ENCODE measurements around the gene POLR3A. TPM values are rescaled to one million over a fixed set of nuclear protein-coding genes. Genes with fewer than 3 reads are reported as not detected.

The POLR3A gene
- total and polyA plus RNA-seq, 2 donors (not counting 1 experiment from before 2014, with no cell fraction given) = 5.4 to 18.4 TPM

- H4K20me1 ChIP-seq (ENCODE audit: control insufficient read depth, insufficient read depth, low read length, poor library complexity, severe bottlenecking) = no peaks in the 10 kb centered on the region
- TF ChIP-seq, protein P1, sequence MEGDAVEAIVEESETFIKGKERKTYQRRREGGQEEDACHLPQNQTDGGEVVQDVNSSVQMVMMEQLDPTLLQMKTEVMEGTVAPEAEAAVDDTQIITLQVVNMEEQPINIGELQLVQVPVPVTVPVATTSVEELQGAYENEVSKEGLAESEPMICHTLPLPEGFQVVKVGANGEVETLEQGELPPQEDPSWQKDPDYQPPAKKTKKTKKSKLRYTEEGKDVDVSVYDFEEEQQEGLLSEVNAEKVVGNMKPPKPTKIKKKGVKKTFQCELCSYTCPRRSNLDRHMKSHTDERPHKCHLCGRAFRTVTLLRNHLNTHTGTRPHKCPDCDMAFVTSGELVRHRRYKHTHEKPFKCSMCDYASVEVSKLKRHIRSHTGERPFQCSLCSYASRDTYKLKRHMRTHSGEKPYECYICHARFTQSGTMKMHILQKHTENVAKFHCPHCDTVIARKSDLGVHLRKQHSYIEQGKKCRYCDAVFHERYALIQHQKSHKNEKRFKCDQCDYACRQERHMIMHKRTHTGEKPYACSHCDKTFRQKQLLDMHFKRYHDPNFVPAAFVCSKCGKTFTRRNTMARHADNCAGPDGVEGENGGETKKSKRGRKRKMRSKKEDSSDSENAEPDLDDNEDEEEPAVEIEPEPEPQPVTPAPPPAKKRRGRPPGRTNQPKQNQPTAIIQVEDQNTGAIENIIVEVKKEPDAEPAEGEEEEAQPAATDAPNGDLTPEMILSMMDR (IDR thresholded peaks at IDR 0.05) = no peak
- no peak for TF ChIP-seq EZH2 (IDR thresholded peaks at IDR 0.05; ENCODE audit: borderline replicate concordance, insufficient read depth, low read depth, low read length, poor library complexity, severe bottlenecking)
- ChIA-PET CTCF (interaction anchor here (0.6 kb wide), 1 partner anchor 56 kb away, joined by 3 read pairs; no protein-coding TSS in a partner anchor), POLR2A (no interaction called here)
- Mint-ChIP-seq H3K4me1 (no peaks in the 10 kb centered on the region), H3K27ac (no peak overlapping the region), H3K9me3 (ENCODE audit: insufficient read depth) (no peaks in the 10 kb centered on the region), H3K27me3 (peaks cover 12% of the 10 kb centered on the region), H3K4me3 (no peak overlapping the region)
- no peaks in the 10 kb centered on the region for H3K9me3 ChIP-seq (ENCODE audit: control extremely low read depth in 1 of 3, control insufficient read depth in 2 of 3, insufficient read depth in 1 of 3, low read length in 2 of 3)
- no peak overlapping the region for H3K4me2 ChIP-seq (replicated peaks; ENCODE audit: low read depth, low read length, poor library complexity, severe bottlenecking)
- H3K27me3 ChIP-seq (replicated peaks in 1 of 4; ENCODE audit: control extremely low read depth in 1 of 4, control insufficient read depth in 3 of 4, insufficient read depth in 4 of 4, low read length in 3 of 4) = no peaks in the 10 kb centered on the region
- intact Hi-C loops (cut with micrococcal nuclease) = no loop called here
- 83% methylated on average over 3 of the region's 3 CpGs for WGBS (ENCODE audit: insufficient coverage)
- no peak overlapping the region for H3K4me3 ChIP-seq (ENCODE audit: control extremely low read depth in 1 of 5, extremely low read depth in 1 of 5, insufficient read depth in 1 of 5, low read depth in 2 of 5, low read length in 4 of 5)
- no peak overlapping the region for H2AFZ ChIP-seq (ENCODE audit: insufficient read depth, low read depth, low read length, poor library complexity, severe bottlenecking)
- H3K9ac ChIP-seq (ENCODE audit: low read length) = no peak overlapping the region
- no peaks in the 10 kb centered on the region for H3K36me3 ChIP-seq (replicated peaks in 1 of 2; ENCODE audit: control extremely low read depth in 1 of 2, control insufficient read depth in 1 of 2, extremely low read depth in 1 of 2, insufficient read depth in 2 of 2, low read length in 1 of 2)
- ATAC-seq (ENCODE audit: low read depth) = no peak
- DNase-seq = no peak
- H3K27ac ChIP-seq (ENCODE audit: low read length in 2 of 2) = no peak overlapping the region
- H3K4me1 ChIP-seq (ENCODE audit: control insufficient read depth in 2 of 2, insufficient read depth in 2 of 2, low read length in 2 of 2) = no peaks in the 10 kb centered on the region
- H3K79me2 ChIP-seq (ENCODE audit: control insufficient read depth, insufficient read depth, low read length) = no peaks in the 10 kb centered on the region
Observed at GRCh38 chr10:77939561-77940001, 89.7 kb downstream of the POLR3A start.

- H3K36me3 ChIP-seq (replicated peaks in 1 of 2; ENCODE audit: control extremely low read depth in 1 of 2, control insufficient read depth in 1 of 2, extremely low read depth in 1 of 2, insufficient read depth in 2 of 2, low read length in 1 of 2) = no peaks in the 10 kb centered on the region
- TF ChIP-seq, protein P1 (IDR thresholded peaks at IDR 0.05) = no peak
- no peak for TF ChIP-seq EZH2 (IDR thresholded peaks at IDR 0.05; ENCODE audit: borderline replicate concordance, insufficient read depth, low read depth, low read length, poor library complexity, severe bottlenecking)
- no peak overlapping the region for H3K4me3 ChIP-seq (ENCODE audit: control extremely low read depth in 1 of 5, extremely low read depth in 1 of 5, insufficient read depth in 1 of 5, low read depth in 2 of 5, low read length in 4 of 5)
- ATAC-seq (ENCODE audit: low read depth) (no peak), DNase-seq (no peak)
- no peak overlapping the region for H2AFZ ChIP-seq (ENCODE audit: insufficient read depth, low read depth, low read length, poor library complexity, severe bottlenecking)
- no peaks in the 10 kb centered on the region for H3K9me3 ChIP-seq (ENCODE audit: control extremely low read depth in 1 of 3, control insufficient read depth in 2 of 3, insufficient read depth in 1 of 3, low read length in 2 of 3)
- no peaks in the 10 kb centered on the region for H3K4me1 Mint-ChIP-seq
- no peak overlapping the region for H3K27ac Mint-ChIP-seq
- no peaks in the 10 kb centered on the region for H4K20me1 ChIP-seq (ENCODE audit: control insufficient read depth, insufficient read depth, low read length, poor library complexity, severe bottlenecking)
- H3K9me3 Mint-ChIP-seq (ENCODE audit: insufficient read depth) = no peaks in the 10 kb centered on the region
- 92% methylated on average over 3 of the region's 3 CpGs for WGBS (ENCODE audit: insufficient coverage)
- intact Hi-C loops (cut with micrococcal nuclease) = no loop called here
- ChIA-PET CTCF (no interaction called here), POLR2A (no interaction called here)
- no peaks in the 10 kb centered on the region for H3K4me1 ChIP-seq (ENCODE audit: control insufficient read depth in 2 of 2, insufficient read depth in 2 of 2, low read length in 2 of 2)
- H3K27me3 ChIP-seq (replicated peaks in 1 of 4; ENCODE audit: control extremely low read depth in 1 of 4, control insufficient read depth in 3 of 4, insufficient read depth in 4 of 4, low read length in 3 of 4) = no peaks in the 10 kb centered on the region
- no peak overlapping the region for H3K9ac ChIP-seq (ENCODE audit: low read length)
- H3K27me3 Mint-ChIP-seq = peaks cover 3% of the 10 kb centered on the region
- no peak overlapping the region for H3K4me2 ChIP-seq (replicated peaks; ENCODE audit: low read depth, low read length, poor library complexity, severe bottlenecking)
- H3K79me2 ChIP-seq (ENCODE audit: control insufficient read depth, insufficient read depth, low read length) = no peaks in the 10 kb centered on the region
- H3K4me3 Mint-ChIP-seq = no peak overlapping the region
- H3K27ac ChIP-seq (ENCODE audit: low read length in 2 of 2) = no peak overlapping the region
Observed at GRCh38 chr10:77936697-77937567, 92.4 kb downstream of the POLR3A start.

All from B cell (primary cell).